ENCODE data around the gene GPHB5.

GRCh38 chr14:63275611-63276010, 43.1 kb downstream of the GPHB5 start:
- no peak for TF ChIP-seq CTCF (IDR thresholded peaks at IDR 0.05; ENCODE audit: insufficient read depth, low read depth, low read length)
- TF ChIP-seq EZH2 (IDR thresholded peaks at IDR 0.05; ENCODE audit: insufficient read depth, low read length): no peak
